Type B pancreatic cell (in vitro differentiated cells): Measurements from ENCODE around the gene ZNF467. TPM values are rescaled to one million over a fixed set of nuclear protein-coding genes. Genes with fewer than 3 reads are reported as not detected.

Experiments
- DNase-seq: peaks from one replicate; pipeline ENCODE4 v3.0.0; 2021; ENCODE audit warnings: mixed read lengths; ENCODE audit not compliant: unreplicated experiment; ENCODE audit errors: extremely low spot score
- H3K27ac Mint-ChIP-seq: 2 replicates; pipeline ENCODE4 v1.8.0; 2021; ENCODE audit warnings: mild to moderate bottlenecking, mixed read lengths
- H3K27me3 Mint-ChIP-seq: 2 replicates; pipeline ENCODE4 v1.8.0; 2021; ENCODE audit warnings: mixed read lengths
- H3K36me3 Mint-ChIP-seq: 2 replicates; pipeline ENCODE4 v1.8.0; 2021; ENCODE audit warnings: mixed read lengths
- H3K4me1 Mint-ChIP-seq: one replicate; pipeline ENCODE4 v1.8.0; 2021; ENCODE audit warnings: mixed read lengths; ENCODE audit not compliant: unreplicated experiment
- H3K4me3 Mint-ChIP-seq: 2 replicates; pipeline ENCODE4 v1.8.0; 2021; ENCODE audit warnings: mild to moderate bottlenecking, mixed read lengths
- H3K9me3 Mint-ChIP-seq: 2 replicates; pipeline ENCODE4 v1.8.0; 2021; ENCODE audit warnings: mixed read lengths
- total RNA-seq: library from RNA; stranded (reverse); gene quantifications from 2 replicates; pipeline ENCODE4 v1.2.1, GENCODE V29; 2021; ENCODE audit warnings: low replicate concordance
- TF ChIP-seq, protein P1 (sequence below): fragments of 200-600 bp; sonication (generic); conservative IDR thresholded peaks from 2 replicates; pipeline ENCODE4 v1.5.0; 2021; ENCODE audit warnings: antibody characterized with exemption, mild to moderate bottlenecking

Gene ZNF467
- total RNA-seq, 1 donor from 2014 or later = 17.6 TPM

DNA sequence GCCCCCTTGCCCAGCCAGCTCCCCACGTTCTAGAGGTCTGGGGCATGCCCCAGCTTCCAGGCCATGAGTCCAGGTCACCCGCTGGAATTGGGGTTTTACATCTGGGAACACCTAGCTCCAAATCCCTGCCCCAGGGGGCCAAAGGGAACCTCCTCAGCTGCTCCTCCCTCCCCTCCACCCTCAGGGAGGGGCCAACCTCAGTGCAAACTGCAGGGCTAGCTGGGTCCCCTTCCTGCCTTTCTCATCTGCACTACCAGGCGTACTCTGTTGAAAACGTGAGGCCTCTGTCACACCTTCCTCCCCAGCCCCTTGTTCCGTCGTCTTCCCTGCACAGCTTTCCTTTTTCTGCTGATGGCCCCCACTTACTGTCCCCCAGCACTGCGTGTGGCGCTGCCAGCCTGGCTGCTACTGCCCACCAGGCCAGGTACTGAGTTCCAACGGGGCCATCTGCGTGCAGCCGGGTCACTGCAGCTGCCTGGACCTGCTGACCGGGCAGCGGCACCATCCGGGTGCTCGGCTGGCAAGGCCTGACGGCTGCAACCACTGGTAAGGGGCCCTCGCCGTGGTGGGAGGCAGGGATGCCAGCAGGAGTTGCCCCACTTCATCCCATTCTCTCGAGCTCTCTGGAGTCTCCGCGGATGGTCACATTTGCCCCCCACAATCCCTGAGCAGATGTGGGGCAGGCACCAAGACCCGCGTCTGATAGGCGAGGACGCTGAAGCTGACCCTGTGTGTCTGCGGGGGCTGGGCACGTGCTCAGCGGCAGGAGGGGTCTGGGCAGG is 40.1 kb upstream of the ZNF467 start:
- Mint-ChIP-seq H3K27me3 (peaks cover 4% of the 10 kb centered on the region), H3K36me3 (no peaks in the 10 kb centered on the region), H3K27ac (peak overlapping the region; percentile 34), H3K9me3 (no peaks in the 10 kb centered on the region), H3K4me3 (no peak overlapping the region), H3K4me1 (no peaks in the 10 kb centered on the region)
- no peak for DNase-seq
- TF ChIP-seq, protein P1, sequence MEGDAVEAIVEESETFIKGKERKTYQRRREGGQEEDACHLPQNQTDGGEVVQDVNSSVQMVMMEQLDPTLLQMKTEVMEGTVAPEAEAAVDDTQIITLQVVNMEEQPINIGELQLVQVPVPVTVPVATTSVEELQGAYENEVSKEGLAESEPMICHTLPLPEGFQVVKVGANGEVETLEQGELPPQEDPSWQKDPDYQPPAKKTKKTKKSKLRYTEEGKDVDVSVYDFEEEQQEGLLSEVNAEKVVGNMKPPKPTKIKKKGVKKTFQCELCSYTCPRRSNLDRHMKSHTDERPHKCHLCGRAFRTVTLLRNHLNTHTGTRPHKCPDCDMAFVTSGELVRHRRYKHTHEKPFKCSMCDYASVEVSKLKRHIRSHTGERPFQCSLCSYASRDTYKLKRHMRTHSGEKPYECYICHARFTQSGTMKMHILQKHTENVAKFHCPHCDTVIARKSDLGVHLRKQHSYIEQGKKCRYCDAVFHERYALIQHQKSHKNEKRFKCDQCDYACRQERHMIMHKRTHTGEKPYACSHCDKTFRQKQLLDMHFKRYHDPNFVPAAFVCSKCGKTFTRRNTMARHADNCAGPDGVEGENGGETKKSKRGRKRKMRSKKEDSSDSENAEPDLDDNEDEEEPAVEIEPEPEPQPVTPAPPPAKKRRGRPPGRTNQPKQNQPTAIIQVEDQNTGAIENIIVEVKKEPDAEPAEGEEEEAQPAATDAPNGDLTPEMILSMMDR = no peak

DNA sequence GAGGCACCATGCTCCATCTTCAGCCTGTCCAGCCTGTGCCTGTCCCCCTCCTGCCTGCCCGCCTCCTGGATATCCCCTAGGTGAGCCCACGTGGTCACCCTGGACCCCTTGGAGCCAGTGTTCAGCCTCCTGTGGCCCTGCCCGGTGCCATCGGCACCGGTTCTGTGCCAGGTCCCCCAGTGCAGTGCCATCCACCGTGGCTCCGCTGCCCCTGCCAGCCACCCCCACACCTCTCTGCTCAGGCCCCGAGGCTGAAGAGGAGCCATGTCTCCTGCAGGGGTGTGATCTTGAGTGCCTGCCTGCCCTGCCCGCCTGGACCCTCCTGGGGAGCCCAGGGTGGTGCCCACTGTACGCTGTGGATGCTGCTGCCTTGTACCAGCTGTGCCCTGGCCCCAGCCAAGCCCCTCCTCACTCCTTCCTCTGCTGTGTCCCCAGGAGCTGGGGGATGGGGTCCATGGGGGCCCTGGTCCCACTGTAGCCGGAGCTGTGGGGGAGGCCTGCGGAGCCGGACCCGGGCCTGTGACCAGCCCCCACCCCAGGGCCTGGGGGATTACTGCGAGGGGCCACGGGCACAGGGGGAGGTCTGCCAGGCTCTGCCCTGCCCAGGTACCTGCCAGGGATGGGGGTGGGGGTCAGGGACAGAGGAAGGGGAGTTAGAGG is 38.6 kb upstream of the ZNF467 start:
- Mint-ChIP-seq H3K27ac (no peak overlapping the region), H3K4me1 (no peaks in the 10 kb centered on the region), H3K36me3 (no peaks in the 10 kb centered on the region), H3K4me3 (no peak overlapping the region), H3K27me3 (peaks cover 4% of the 10 kb centered on the region), H3K9me3 (no peaks in the 10 kb centered on the region)
- TF ChIP-seq, protein P1 = no peak
- no peak for DNase-seq

DNA sequence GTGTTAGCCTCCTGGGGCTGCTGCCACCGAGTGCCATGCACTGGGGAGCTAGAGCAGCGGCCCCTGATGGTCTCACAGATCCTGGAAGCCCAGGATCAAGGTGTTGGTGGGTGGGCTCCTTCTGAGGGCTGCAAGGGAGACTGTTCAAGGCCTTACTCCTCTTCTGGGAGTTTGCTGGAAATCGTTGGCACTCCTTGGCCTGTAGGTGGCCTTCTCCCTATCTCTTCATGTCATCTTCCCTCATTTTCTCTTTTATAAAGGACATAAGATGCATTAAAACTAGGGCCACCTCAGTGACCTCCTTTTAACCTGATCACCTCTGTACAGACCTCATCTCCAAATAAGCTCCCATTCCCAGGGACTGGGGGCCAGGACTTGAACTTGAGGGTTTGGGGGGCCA is 37.8 kb upstream of the ZNF467 start:
- peaks cover 4% of the 10 kb centered on the region for H3K27me3 Mint-ChIP-seq
- no peak for DNase-seq
- H3K27ac Mint-ChIP-seq = no peak overlapping the region
- H3K9me3 Mint-ChIP-seq = no peaks in the 10 kb centered on the region
- H3K36me3 Mint-ChIP-seq = no peaks in the 10 kb centered on the region
- no peak overlapping the region for H3K4me3 Mint-ChIP-seq
- H3K4me1 Mint-ChIP-seq = no peaks in the 10 kb centered on the region
- TF ChIP-seq, protein P1 = peak; percentile 49

DNA sequence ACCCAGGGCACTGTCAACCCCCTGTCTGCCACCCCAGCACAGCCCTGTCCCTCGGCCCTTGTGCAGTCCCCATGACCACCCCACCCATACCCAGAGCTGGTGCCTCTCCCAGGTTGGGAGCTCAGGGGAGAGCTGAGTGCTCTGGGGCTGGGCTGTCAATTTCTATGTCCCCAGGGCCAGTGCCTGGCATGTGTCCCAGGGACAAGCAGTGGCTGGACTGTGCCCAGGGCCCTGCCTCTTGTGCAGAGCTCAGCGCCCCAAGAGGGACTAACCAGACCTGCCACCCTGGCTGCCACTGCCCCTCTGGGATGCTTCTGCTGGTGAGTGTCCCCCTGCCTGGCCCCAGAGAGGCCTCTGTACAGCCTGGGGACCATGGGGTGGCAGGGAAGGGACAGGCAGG is 35.8 kb upstream of the ZNF467 start:
- Mint-ChIP-seq H3K4me3 (no peak overlapping the region), H3K27me3 (peaks cover 4% of the 10 kb centered on the region), H3K9me3 (no peaks in the 10 kb centered on the region), H3K4me1 (no peaks in the 10 kb centered on the region), H3K36me3 (no peaks in the 10 kb centered on the region), H3K27ac (no peak overlapping the region)
- DNase-seq = no peak
- TF ChIP-seq, protein P1 = no peak

DNA sequence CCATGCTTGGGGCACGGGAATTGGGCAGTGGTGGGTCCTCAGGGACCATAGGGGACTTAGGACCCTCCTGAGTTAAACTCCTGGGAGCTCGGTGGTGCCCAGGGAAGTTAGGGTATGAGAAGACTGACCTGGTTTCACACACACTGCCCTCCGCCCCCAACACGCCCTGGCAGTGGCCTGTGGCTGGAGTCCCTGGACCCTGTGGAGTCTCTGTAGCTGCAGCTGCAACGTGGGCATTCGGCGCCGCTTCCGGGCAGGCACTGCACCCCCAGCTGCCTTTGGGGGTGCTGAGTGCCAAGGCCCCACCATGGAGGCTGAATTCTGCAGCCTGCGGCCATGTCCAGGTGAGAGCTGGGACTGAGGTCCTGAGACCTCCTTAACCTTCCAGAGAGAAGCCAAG is 34.9 kb upstream of the ZNF467 start:
- no peaks in the 10 kb centered on the region for H3K9me3 Mint-ChIP-seq
- TF ChIP-seq, protein P1 = no peak
- no peak for DNase-seq
- H3K27ac Mint-ChIP-seq = no peak overlapping the region
- H3K27me3 Mint-ChIP-seq = peaks cover 4% of the 10 kb centered on the region
- H3K4me3 Mint-ChIP-seq = no peak overlapping the region
- H3K36me3 Mint-ChIP-seq = no peaks in the 10 kb centered on the region
- no peaks in the 10 kb centered on the region for H3K4me1 Mint-ChIP-seq
